Activated gamma-delta T cell treated with anti-CD3 and anti-CD28 coated beads, Interleukin-2, amount 50 U/mL, for 16 hours (primary cell): ENCODE measurements around the gene ABCG5.

Source experiments
- DNase-seq: peaks from one replicate; pipeline ENCODE4 v3.0.0-alpha.2; 2020; ENCODE audit warnings: low read depth

Gene ABCG5

DNA sequence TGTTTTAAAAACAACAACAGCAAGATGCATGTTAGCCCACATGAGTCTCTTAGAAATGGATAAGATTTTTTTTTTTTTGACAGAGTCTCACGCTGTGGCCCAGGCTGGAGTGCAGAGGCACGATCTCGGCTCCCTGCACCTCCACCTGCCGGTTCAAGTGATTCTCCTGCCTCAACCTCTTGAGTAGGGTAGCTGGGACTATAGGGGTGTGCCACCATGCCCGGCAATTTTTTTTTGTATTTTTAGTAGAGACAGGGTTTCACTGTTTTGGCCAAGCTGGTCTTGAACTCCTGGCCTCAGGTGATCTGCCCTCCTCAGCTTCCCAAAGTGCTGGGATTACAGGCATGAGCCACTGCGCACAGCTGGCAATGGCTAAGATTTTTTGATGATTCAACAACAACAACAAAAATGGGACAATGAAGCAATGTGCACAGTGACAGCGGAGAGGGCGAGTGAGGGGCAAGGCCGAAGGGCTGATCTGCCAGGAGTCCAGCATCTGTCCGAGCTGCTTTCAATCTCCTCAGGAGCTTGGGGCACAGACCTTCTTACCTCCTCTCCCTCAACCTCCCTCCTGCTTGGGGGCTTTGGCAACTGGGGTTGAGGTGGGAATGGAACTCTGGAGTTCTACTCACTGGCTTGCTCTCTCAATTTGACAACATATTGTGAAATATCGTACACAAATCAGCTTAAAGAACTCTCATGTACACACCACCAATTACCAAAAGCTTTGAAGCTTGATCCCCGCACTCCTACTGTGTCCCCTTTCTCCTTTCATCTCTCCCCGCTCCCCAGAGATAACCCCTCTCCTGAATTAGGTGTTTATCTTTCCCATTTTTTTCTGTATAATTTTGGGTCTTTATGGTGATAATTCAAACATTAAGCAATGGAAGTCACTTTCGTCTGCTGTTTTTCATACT, 3.6 kb upstream of the ABCG5 start:
- no peak for DNase-seq

DNA sequence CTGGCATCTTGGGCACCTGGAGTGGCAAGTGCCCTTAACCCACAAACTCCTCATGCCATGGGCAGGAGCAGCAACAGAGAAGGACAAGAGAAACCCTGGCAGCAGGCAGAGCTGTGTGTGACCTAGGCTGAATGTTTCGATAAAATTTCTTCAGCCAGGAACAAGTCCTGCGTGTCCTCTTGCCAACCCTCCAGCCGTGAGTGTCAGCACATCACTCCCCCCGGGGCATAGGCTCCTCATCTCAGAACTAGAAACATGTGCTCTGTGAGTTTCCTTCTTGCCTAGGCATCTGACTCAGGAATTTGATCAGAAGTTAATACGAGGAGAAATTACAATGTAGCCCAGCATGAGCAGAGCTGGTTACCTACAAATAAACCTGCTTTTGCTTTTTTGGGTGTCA, 2.3 kb upstream of the ABCG5 start:
- no peak for DNase-seq

DNA sequence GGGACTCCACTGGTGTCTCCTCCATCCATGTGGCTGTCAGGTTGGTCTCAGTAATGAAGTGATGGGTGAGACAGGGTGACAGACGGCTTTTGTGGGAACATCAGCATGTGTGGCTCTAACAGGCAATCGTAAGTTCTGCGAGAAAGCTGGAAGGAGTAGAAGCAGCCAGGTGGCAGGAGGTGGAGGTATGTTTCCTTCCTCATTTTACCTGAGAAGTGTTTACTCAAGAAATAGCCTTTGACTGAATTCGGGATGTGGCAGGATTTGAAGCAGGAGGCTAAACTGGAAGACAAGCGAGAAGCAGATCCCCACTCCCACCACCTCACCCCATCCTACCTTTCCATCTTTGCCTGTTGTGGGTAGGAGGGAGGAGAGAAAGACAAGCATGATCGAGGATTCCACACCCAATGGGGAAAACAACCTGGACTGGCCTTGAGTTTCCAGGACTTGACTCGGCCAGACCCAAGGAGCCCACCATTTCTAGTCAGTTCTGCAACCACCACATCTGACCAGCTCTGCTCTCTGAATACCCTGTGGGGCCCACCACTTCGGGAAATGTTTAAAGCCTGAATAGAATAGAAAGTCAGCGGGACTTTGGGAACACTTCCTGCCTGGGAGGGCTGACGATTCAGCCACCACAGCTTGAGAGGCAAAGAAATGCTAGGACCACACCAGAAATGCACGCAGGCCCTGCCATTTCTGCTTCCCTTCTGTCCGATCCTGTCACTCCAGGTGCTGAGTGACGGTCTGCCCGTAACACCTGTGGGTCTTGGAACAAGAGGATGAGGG, 1.3 kb upstream of the ABCG5 start:
- DNase-seq, result no peak

DNA sequence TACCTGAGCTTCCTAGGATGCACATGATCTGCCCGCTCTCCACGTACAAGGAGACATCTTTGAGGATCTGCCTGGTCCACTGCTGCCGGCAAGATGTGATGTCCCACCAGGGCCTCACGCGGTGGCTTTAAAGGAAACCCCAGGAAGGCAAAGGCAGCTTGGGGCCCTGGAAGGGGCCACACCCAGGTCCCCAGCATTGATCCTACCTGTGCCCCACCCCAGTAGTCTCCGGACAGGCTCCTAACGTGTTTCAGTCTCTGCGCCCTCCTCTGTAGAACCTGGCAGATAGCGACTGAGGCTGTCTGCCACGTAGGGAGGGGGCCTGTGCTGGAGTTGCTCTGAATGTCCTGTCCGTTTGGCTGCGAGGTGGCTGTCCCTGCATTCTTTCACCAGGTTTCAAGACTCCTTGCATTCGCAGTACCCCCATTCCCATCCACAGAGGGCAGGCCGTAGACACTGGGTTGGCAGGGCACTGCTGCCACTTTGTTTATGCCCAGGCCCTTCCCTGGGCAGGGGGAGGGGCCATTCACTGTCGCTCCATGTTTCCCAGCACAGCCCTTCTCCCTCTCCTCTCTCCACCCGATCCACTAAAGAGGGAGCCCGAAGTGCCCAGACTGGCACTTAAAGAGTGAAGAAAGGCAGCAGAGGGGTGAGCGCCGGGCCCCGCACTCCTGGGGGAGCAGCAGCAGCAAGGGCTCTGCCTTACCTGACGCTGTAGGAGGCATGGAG, 644 bp downstream of the ABCG5 start:
- DNase-seq, result no peak

DNA sequence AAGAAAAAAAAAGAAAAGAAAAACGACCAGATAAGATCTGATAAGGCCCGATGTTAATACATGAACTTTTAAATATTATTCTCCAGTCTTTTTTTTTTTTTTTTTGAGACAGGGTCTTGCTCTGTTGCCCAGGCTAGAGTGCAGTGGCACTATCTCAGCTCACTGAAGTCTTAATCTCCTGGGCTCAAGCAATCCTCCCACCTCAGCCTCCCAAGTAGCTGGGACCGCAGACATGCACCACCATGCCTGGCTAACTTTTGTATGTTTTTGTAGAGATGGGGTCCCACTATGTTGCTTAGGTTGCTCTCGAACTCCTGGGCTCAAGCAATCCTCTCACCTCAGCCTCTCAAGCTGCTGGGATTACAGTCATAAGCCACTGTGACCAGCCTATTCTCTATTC, 1.6 kb downstream of the ABCG5 start:
- no peak for DNase-seq

DNA sequence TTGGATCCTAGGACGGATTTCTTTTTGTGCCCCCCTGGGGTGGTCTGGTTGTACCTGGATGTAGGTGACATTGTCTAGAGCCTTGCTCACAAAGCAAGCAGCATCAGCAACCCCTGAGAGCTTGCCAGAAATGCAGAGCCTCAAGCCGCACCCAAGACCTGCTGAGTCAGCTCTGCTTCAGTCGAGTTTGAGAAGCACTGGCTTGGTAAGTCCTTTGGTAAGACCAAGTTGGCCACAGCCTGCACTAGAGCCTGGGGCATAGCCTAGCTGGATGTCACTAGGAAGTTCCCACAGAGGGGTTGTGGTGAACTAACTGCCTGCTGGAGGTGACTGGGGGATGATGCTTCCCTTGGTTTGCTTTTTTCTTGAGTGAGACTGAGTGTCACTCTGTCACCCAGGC, 6.2 kb downstream of the ABCG5 start:
- no peak for DNase-seq

DNA sequence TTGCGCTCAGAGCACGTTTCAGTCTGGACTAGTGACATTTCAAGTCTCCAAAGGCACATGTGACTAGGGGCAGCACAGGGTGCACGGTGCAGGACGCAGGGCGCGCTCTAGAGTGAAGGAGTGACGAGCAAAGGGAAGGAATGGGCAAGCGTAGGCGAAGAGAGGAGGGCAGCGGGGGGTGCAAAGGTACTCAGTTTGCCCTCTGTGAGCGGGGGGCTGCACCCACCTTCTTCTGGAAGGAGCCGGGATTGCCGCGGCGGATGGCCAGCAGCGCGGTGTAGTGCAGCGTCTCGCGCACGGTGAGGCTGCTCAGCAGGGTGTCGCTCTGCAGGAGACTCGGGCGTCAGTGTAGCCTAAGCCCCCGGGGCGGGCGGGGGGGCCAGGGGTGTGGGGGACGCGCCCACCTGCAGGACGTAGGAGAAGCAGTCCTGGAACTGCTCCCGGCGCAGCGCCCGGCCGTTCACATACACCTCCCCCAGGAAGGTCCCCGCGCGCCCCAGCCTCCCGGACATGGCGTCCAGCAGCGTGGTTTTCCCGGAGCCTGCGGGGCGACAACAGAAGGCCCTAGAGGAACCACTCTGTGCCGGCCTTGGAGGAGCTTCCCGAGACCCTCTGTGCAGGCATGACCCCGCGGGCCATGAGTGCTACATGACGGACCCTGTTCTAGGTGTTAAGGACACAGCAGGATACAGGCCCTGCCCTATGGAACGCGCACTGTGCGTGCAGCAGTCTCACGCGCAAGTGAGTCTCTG, 6.9 kb downstream of the ABCG5 start:
- no peak for DNase-seq

DNA sequence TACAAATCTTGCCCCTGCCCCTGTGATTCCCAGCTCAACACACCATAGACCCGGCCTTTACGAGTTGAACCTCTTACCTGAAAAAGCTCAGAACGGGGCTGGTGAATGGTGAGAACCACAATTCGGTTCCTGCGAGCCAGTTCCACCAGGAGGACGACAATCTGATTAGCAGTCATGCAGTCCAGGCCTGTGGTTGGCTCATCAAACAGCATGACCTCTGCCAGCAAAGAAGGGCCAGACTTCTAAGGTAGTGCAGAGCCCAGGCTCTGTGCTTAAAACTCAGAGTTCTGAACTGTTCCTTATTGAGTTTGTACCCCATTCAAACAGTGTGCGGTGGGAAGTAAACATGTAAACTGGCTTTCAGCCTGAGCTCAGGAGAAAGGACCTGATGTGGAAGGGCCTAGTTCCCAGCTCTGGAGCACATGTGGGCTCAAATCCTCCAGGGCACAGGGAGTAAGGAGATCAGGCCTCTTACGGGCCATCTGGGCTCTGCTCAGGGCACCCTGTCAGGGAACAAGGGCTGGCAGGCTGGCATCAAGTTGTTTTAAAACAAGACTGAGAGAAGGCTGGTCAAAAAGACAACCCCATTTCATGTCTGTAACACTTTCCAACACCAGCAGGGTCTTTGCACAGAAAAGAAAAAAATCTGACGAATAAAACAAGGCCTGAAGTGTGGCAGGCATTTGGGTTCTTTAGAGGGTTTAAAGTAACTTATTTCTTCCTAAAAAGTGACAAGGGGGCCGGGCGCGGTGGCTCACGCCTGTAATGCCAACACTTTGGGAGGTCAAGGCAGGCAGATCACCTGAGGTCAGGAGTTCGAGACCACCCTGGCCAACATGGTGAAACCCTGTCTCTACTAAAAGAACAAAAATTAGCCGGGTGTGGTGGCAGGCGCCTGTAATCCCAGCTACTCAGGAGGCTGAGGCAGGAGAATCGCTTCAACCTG, 12.1 kb downstream of the ABCG5 start:
- no peak for DNase-seq

DNA sequence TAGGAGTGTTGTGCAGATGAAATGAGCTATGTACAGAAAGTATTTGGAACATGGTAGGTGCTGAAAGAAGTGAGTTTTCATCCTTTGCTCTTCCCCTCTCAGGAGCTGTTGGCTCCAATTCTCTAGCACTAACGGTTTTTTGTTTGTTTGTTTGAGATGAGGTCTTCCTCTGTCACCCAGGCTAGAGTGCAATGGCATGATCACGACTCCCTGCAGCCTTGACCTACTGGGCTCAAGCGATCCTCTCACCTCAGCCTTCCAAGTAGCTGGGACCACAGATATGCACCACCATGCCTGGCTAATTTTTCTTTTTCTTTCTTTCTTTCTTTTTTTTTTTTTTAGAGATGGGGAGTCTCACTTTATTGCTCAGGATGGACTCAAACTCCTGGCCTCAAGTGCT, 12.8 kb downstream of the ABCG5 start:
- no peak for DNase-seq

DNA sequence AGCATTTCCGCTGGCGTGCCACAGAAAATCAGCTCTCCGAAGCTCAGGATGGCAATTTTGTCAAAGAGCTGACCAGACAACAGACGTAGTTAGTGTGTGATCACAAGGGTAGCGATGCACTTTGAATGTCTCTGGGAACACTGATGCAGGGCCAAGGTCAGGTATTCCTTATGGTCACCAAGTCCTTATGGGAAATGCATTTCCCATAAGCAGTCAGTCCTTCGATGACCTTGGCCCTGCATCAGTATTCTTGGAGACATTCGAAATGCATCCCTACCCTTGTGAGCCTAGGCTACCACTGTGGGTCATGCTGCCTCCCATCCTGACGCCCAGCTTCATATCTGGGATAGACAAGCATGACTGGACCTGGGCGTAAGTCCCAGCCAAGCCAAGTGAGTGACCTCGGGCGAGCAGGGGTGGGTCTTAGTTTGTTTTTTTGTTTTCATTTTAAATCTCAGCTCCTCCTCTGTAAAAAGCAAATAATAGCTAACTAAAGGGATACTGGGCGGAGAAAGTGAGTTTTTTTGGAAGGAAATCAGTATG, 13.6 kb downstream of the ABCG5 start:
- DNase-seq, result no peak

DNA sequence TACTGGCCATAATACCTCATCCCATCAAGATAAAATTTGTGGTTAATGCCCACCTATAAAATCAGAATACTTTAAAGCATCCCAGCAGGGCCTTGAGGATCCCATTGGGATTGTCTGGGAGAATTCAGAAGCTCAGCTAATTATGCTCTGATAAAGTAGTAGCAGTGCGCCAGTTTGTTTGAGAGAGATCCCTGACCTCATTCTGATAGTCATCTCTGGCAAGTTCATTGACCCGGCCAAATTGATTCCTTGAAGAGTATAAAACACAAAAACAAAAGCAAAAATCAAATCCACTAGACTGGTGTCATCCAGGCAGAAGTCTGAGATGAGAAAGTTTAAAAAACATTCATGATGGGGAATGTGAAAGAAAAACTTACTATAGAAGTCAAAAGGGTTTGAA, 14.1 kb downstream of the ABCG5 start:
- no peak for DNase-seq

DNA sequence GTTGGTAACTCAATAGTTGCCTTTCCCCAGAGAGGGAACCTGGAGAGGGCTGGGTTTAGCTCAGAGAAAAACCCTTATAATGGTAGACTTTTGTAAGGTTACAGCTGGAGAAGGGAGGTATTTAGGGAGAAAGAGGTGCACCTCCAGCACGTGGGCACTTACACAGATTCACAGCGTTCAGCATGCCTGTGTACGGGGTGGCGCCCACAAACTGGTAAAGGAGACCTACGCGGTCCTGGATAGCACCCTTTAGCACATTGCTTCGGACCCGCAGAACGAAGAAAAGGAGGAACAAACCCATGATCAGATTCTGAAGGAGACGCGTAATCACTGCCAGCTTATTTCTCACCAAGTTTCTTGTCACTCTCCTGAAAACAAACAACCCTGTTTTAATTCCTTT, 14.9 kb downstream of the ABCG5 start:
- no peak for DNase-seq

DNA sequence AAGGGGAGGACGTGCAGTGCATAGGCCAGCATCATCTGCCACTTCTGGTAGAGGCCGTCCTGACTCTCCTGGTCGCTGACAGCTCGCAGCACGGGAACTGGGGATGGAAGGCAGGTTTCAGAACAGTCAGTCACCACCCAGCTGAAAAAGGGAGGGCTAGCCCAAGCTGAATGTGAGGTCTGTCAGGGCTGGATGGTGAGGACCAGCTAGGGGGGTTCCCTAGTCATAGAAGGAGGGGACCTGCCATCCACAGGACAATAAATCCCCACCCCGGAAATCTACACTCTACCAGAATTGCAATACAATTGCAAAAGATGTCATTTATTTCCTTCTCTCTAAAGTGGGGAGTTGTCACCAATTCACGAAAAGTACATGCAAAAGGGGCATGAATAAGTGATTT, 15.8 kb downstream of the ABCG5 start:
- DNase-seq, result no peak

DNA sequence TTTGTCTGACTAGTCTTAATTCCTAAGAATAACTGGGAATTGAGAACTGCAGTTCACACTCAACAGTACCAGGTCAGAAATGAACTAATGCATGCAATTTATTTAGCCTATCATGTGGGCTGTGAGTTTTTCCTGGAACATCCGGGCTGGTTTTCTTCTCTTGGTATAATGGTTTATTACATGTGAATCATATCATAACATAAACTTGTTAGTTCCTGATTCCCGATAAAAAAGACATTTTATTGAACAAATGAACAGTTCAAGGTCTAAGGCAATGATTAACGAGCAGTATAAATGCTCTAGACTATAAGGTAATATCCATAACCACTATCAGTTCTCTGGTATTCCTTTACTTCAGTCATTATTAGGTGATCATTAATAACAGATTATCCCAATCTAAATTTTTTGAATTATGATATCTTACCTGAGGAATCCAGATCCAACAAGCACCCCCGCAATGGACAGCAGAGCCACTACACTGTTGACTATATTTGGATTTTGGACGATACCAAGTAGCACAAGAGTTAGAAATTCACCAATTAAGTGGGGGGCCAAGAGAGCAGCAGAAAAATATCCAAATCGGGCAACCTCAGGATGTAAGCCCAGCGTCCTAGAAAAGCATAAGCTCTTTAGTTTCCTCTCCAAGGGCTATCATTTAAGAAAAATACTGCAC, 19.0 kb downstream of the ABCG5 start:
- DNase-seq, result no peak

DNA sequence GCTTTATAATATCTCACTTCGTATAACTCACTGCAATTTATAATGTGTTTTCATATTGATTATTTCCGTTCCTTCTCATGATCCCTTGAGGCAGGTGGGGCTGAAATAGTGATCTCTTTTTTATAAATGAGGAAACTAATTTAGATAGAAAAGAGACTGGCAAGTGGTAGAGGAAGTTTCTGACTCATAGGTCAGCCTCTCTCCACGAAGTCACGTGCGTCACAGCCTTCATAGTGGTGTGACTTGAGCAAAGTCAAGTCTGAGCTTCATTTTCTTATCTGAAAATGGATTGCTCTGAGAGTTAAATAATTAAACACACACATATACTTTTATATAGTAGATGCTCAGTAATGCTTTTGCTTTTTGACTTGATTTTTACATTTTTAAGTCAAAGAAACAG, 19.9 kb downstream of the ABCG5 start:
- no peak for DNase-seq

DNA sequence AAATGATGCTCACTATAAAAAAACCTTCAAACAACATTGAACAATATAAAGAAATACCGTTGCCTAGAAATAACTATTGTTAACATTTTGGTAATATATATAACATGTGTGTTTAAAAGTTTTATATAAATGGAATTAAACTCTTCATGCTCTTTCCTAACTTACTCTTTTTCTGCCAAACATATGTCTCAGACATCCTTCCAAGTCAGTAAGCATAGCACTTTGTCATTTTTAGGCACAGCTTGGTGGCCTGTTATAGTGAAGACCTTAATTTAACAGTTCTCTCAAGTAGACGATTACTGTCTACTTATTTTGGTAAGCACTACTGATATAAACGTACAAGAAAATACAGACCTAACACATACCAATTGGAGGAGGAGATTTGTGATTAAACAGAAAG, 23.9 kb downstream of the ABCG5 start:
- DNase-seq, result no peak

DNA sequence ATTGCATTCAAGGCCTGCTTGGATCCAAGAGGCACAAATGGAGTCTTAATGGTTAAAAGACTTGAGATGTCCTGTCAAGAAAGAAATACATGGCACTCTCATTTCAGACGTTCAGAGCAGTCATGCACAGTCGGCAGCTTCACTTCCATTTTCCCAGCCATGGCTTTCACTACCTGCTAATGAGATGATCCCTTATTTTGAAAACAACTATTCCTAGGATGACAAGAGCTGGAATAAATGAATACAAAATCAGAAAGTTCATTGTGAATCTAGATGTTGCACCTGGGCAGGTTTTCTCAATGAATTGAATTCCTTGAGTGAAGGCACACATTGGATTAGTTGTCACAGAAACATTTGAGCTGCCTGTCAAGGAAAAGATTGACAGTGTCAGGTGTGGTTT, 25.7 kb downstream of the ABCG5 start:
- DNase-seq, result no peak

DNA sequence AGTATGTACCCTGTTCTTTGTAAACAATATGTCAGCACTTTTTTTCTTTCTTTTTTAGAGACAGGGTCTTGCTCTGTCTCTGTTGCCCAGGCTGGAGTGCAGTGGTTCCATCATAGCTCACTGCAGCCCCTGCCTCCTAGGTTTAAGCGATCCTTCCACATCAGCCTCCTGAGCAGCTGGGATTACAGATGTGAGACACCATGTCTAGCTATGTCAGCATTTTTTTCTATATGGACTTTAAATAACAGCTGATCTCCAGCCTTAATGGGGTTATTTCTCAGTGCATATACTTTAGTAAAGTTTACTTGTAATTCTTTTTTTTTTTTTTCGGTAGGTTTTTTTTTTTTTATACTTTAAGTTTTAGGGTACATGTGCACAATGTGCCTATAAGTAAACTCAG, 26.6 kb downstream of the ABCG5 start:
- no peak for DNase-seq

DNA sequence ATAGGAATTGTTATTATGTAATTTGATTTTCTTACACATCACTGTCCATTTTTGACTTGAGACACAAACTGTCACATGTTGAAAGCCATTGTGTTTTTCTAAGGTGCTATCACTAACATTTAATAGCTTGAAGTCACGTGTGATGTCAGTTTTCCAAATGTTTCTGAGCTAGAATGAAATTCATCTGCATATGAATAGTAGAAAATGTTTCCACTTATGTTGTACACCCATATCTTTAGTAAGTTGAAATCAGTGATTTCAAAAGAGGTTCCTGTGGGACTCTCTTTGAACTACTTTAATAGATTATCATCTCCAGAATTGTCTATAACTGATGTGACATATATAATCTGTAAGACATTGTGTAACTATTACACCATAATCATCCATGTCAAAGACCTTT, 27.8 kb downstream of the ABCG5 start:
- DNase-seq, result no peak

DNA sequence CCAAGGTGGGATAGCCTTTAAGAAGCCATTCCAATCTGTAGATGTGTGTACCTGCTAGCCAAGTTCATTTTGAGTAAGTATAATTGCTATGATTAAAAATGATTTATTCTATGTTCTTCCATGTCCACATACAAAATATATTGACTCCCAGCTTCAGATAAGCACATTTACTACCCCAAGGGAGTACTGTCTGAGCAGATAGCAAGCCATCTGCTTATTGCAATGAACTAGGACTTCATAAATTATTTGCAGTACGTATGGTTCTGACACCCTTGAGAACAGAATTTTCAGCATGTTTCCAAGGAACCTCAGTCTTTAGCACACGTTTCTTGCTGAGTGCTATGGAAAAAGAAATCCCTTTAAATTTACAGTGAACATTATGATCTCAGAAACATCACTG, 28.2 kb downstream of the ABCG5 start:
- DNase-seq, result no peak
